Fibroblast of villous mesenchyme (primary cell): Measurements from ENCODE around the gene CXCR6. TPM values are rescaled to one million over a fixed set of nuclear protein-coding genes. Genes with fewer than 3 reads are reported as not detected.

ENCODE experiments used
- DNase-seq: peaks from one replicate; pipeline ENCODE4 v3.0.0-alpha.2; 2010; ENCODE audit warnings: low read depth
- H3K4me3 ChIP-seq: 2 replicates; pipeline ENCODE4 v1.5.1; 2011; ENCODE audit warnings: low read depth, mild to moderate bottlenecking, low read length
- CTCF ChIP-seq: IDR thresholded peaks from 2 replicates; pipeline ENCODE4 v1.5.1; 2012; ENCODE audit warnings: low read depth, mild to moderate bottlenecking, low read length; ENCODE audit not compliant: insufficient read depth
- total RNA-seq: library from RNA; depleted of rRNA; stranded (reverse); fragments of >200 nt; gene quantifications from 2 replicates; pipeline ENCODE4 v1.2.3, GENCODE V29; 2012

Gene CXCR6
- total RNA-seq, 1 donor: under 0.01 TPM

GRCh38 chr3:45972534-45973402 is 29.5 kb downstream of the CXCR6 start:
- no peak overlapping the region for H3K4me3 ChIP-seq
- DNase-seq: peak; percentile 98
- no peak for TF ChIP-seq CTCF

- no peak overlapping the region for H3K4me3 ChIP-seq
- TF ChIP-seq CTCF: no peak
- no peak for DNase-seq
Measured at GRCh38 chr3:45974686-45975085, 31.4 kb downstream of the CXCR6 start.

GRCh38 chr3:45975686-45976085 is 32.4 kb downstream of the CXCR6 start:
- TF ChIP-seq CTCF: no peak
- no peak overlapping the region for H3K4me3 ChIP-seq
- DNase-seq: no peak

- DNase-seq: no peak
- TF ChIP-seq CTCF: no peak
- H3K4me3 ChIP-seq: no peak overlapping the region
Measured at GRCh38 chr3:45976191-45977091, 33.2 kb downstream of the CXCR6 start.

GRCh38 chr3:45978006-45978761 is 34.9 kb downstream of the CXCR6 start:
- peak; percentile 38 for DNase-seq
- no peak for TF ChIP-seq CTCF

GRCh38 chr3:45979378-45979777 is 36.1 kb downstream of the CXCR6 start:
- TF ChIP-seq CTCF: no peak
- no peak for DNase-seq
- no peak overlapping the region for H3K4me3 ChIP-seq

More at GRCh38 chr3:45978006-45978761, 34.9 kb downstream of the CXCR6 start:
- no peak overlapping the region for H3K4me3 ChIP-seq
